Measurements from ENCODE around the gene PTPRT. TPM values are rescaled to one million over a fixed set of nuclear protein-coding genes. Genes with fewer than 3 reads are reported as not detected.

PTPRT gene
- total and polyA plus RNA-seq, 2 donors (not counting 1 experiment from before 2014, with no cell fraction given), result not detected

- no peaks in the 10 kb centered on the region for H3K4me1 ChIP-seq (ENCODE audit: control insufficient read depth, extremely low read depth, insufficient read depth, low read length)
- DNase-seq (ENCODE audit: low read depth in 2 of 2), result no peak
- H3K36me3 ChIP-seq (ENCODE audit: control insufficient read depth, insufficient read depth, low read length), result no peaks in the 10 kb centered on the region
- H2AFZ ChIP-seq (ENCODE audit: low read length), result no peak overlapping the region
- no peaks in the 10 kb centered on the region for H4K20me1 ChIP-seq (ENCODE audit: control insufficient read depth, extremely low read depth, insufficient read depth, low read length)
- H3K4me3 ChIP-seq (replicated peaks in 1 of 4; ENCODE audit: control extremely low read depth in 1 of 4, insufficient read depth in 1 of 4, low read depth in 3 of 4, low read length in 4 of 4), result no peak overlapping the region
- H3K79me2 ChIP-seq (ENCODE audit: control insufficient read depth, insufficient read depth, low read length), result no peaks in the 10 kb centered on the region
- no peaks in the 10 kb centered on the region for H3K27me3 ChIP-seq (ENCODE audit: control insufficient read depth, insufficient read depth, low read length)
- H3K9me3 ChIP-seq (ENCODE audit: control insufficient read depth, insufficient read depth, low read depth, low read length), result no peaks in the 10 kb centered on the region
- no peak overlapping the region for H3K4me2 ChIP-seq (ENCODE audit: extremely low read depth, insufficient read depth, low read length)
- H3K9ac ChIP-seq (ENCODE audit: insufficient read depth, low read length), result no peak overlapping the region
- no peak for TF ChIP-seq CTCF (conservative IDR thresholded peaks at IDR 0.05 in 1 of 2, IDR thresholded peaks at IDR 0.05 in 1 of 2; ENCODE audit: low read depth in 1 of 2, low read length in 2 of 2)
- no peak for TF ChIP-seq EZH2 (IDR thresholded peaks at IDR 0.05; ENCODE audit: low read length, missing control alignments)
- H3K27ac ChIP-seq (ENCODE audit: insufficient read depth, low read length), result no peak overlapping the region
These were observed 713.9 kb downstream of the PTPRT start for GRCh38 chr20:42475773-42476172.

GRCh38 chr20:42474646-42475045 lies 715.1 kb downstream of the PTPRT start:
- Histone ChIP-seq H3K9ac (ENCODE audit: insufficient read depth, low read length) (no peak overlapping the region), H3K4me1 (ENCODE audit: control insufficient read depth, extremely low read depth, insufficient read depth, low read length) (no peaks in the 10 kb centered on the region), H3K79me2 (ENCODE audit: control insufficient read depth, insufficient read depth, low read length) (no peaks in the 10 kb centered on the region), H3K4me3 (replicated peaks in 1 of 4; ENCODE audit: control extremely low read depth in 1 of 4, insufficient read depth in 1 of 4, low read depth in 3 of 4, low read length in 4 of 4) (no peak overlapping the region), H3K27me3 (ENCODE audit: control insufficient read depth, insufficient read depth, low read length) (no peaks in the 10 kb centered on the region), H3K9me3 (ENCODE audit: control insufficient read depth, insufficient read depth, low read depth, low read length) (no peaks in the 10 kb centered on the region), H3K4me2 (ENCODE audit: extremely low read depth, insufficient read depth, low read length) (no peak overlapping the region), H2AFZ (ENCODE audit: low read length) (no peak overlapping the region), H3K27ac (ENCODE audit: insufficient read depth, low read length) (no peak overlapping the region), H3K36me3 (ENCODE audit: control insufficient read depth, insufficient read depth, low read length) (no peaks in the 10 kb centered on the region), H4K20me1 (ENCODE audit: control insufficient read depth, extremely low read depth, insufficient read depth, low read length) (no peaks in the 10 kb centered on the region)
- no peak for DNase-seq (ENCODE audit: low read depth in 2 of 2)
- no peak for TF ChIP-seq EZH2 (IDR thresholded peaks at IDR 0.05; ENCODE audit: low read length, missing control alignments)
- TF ChIP-seq CTCF (conservative IDR thresholded peaks at IDR 0.05 in 1 of 2, IDR thresholded peaks at IDR 0.05 in 1 of 2; ENCODE audit: low read depth in 1 of 2, low read length in 2 of 2), result no peak

GRCh38 chr20:42472198-42472597 lies 717.5 kb downstream of the PTPRT start:
- H3K4me2 ChIP-seq (ENCODE audit: extremely low read depth, insufficient read depth, low read length), result no peak overlapping the region
- H3K4me3 ChIP-seq (replicated peaks in 1 of 4; ENCODE audit: control extremely low read depth in 1 of 4, insufficient read depth in 1 of 4, low read depth in 3 of 4, low read length in 4 of 4), result no peak overlapping the region
- H3K27ac ChIP-seq (ENCODE audit: insufficient read depth, low read length), result no peak overlapping the region
- no peaks in the 10 kb centered on the region for H3K36me3 ChIP-seq (ENCODE audit: control insufficient read depth, insufficient read depth, low read length)
- H3K9me3 ChIP-seq (ENCODE audit: control insufficient read depth, insufficient read depth, low read depth, low read length), result no peaks in the 10 kb centered on the region
- no peak for DNase-seq (ENCODE audit: low read depth in 2 of 2)
- no peaks in the 10 kb centered on the region for H3K79me2 ChIP-seq (ENCODE audit: control insufficient read depth, insufficient read depth, low read length)
- TF ChIP-seq EZH2 (IDR thresholded peaks at IDR 0.05; ENCODE audit: low read length, missing control alignments) (no peak), CTCF (conservative IDR thresholded peaks at IDR 0.05 in 1 of 2, IDR thresholded peaks at IDR 0.05 in 1 of 2; ENCODE audit: low read depth in 1 of 2, low read length in 2 of 2) (no peak)
- H3K9ac ChIP-seq (ENCODE audit: insufficient read depth, low read length), result no peak overlapping the region
- H4K20me1 ChIP-seq (ENCODE audit: control insufficient read depth, extremely low read depth, insufficient read depth, low read length), result no peaks in the 10 kb centered on the region
- no peaks in the 10 kb centered on the region for H3K27me3 ChIP-seq (ENCODE audit: control insufficient read depth, insufficient read depth, low read length)
- H3K4me1 ChIP-seq (ENCODE audit: control insufficient read depth, extremely low read depth, insufficient read depth, low read length), result no peaks in the 10 kb centered on the region
- H2AFZ ChIP-seq (ENCODE audit: low read length), result no peak overlapping the region
